GM10847 (cell line): ENCODE measurements around the gene ANKRD16.

Experiments
- POLR2A ChIP-seq: IDR thresholded peaks from 2 replicates; pipeline ENCODE4 v1.6.1; 2011; ENCODE audit not compliant: insufficient read length; ENCODE audit errors: extremely low read depth

The ANKRD16 gene

GRCh38 chr10:5889624-5890451, at the start of gene ANKRD16, which contains the start of gene FBH1:
TSS of gene ANKRD16 (minus strand) at chr10:5889893. CDS start at chr10:5889354, 539 bp downstream.
TSS of gene FBH1 (plus strand) at chr10:5890243. CDS start at chr10:5890346, 103 bp downstream.
- TF ChIP-seq POLR2A = peak; percentile 72

- TF ChIP-seq POLR2A = no peak
Observed at GRCh38 chr10:5938291-5938690, 48.6 kb upstream of the ANKRD16 start.

GRCh38 chr10:5937016-5937415, 47.3 kb upstream of the ANKRD16 start:
- TF ChIP-seq POLR2A = no peak

- TF ChIP-seq POLR2A = no peak
Observed at GRCh38 chr10:5935628-5936027, 45.9 kb upstream of the ANKRD16 start.

- TF ChIP-seq POLR2A = no peak
Observed at GRCh38 chr10:5933909-5934546, 44.3 kb upstream of the ANKRD16 start.

GRCh38 chr10:5932345-5932744, 42.7 kb upstream of the ANKRD16 start:
- TF ChIP-seq POLR2A = no peak

- TF ChIP-seq POLR2A = no peak
Observed at GRCh38 chr10:5930272-5930671, 40.6 kb upstream of the ANKRD16 start.

- TF ChIP-seq POLR2A = no peak
Observed at GRCh38 chr10:5929442-5929841, 39.7 kb upstream of the ANKRD16 start.

- no peak for TF ChIP-seq POLR2A
Observed at GRCh38 chr10:5927306-5927705, 37.6 kb upstream of the ANKRD16 start.

GRCh38 chr10:5924889-5925288, 35.2 kb upstream of the ANKRD16 start:
- TF ChIP-seq POLR2A = no peak

- TF ChIP-seq POLR2A = no peak
Observed at GRCh38 chr10:5921746-5922145, 32.1 kb upstream of the ANKRD16 start.

GRCh38 chr10:5919568-5919967, 29.9 kb upstream of the ANKRD16 start:
- TF ChIP-seq POLR2A = no peak

- TF ChIP-seq POLR2A = no peak
Observed at GRCh38 chr10:5918763-5919162, 29.1 kb upstream of the ANKRD16 start.

- no peak for TF ChIP-seq POLR2A
Observed at GRCh38 chr10:5917305-5917704, 27.6 kb upstream of the ANKRD16 start.

GRCh38 chr10:5915451-5915850, 25.8 kb upstream of the ANKRD16 start:
- TF ChIP-seq POLR2A = no peak

GRCh38 chr10:5913736-5914135, 24.0 kb upstream of the ANKRD16 start:
- TF ChIP-seq POLR2A = no peak

GRCh38 chr10:5911670-5912069, 22.0 kb upstream of the ANKRD16 start:
- no peak for TF ChIP-seq POLR2A
